ENCODE results near the gene FAM50A.
"Not testable (repeated sequence)": the region's sequence is repeated elsewhere in the genome, so short reads cannot be mapped to it uniquely, and the experiment has no call there.

Gene FAM50A

GRCh38 chrX:154489182-154489581, 45.2 kb downstream of the FAM50A start:
- DNase-seq (ENCODE audit: low spot score), result no peak
- TF ChIP-seq CTCF (IDR thresholded peaks at IDR 0.05; ENCODE audit: borderline replicate concordance, control extremely low read depth, extremely low read depth, insufficient read depth, missing control alignments), result no peak
- in situ Hi-C loops (cut with MboI; ENCODE audit: low sequenced_read_pairs, unreplicated experiment), result no loop called here

- no peak for TF ChIP-seq CTCF (IDR thresholded peaks at IDR 0.05; ENCODE audit: borderline replicate concordance, control extremely low read depth, extremely low read depth, insufficient read depth, missing control alignments)
- in situ Hi-C loops (cut with MboI; ENCODE audit: low sequenced_read_pairs, unreplicated experiment), result no loop called here
- DNase-seq (ENCODE audit: low spot score), result no peak
Measured at GRCh38 chrX:154490021-154490413, 46.1 kb downstream of the FAM50A start.

GRCh38 chrX:154490414-154491083, 46.6 kb downstream of the FAM50A start, which contains the start of gene SLC10A3:
SLC10A3 (minus strand) TSS chrX:154490629; CDS start chrX:154488940, 1,689 bp downstream.
- in situ Hi-C loops (cut with MboI; ENCODE audit: low sequenced_read_pairs, unreplicated experiment), result no loop called here
- peak; percentile 93 for DNase-seq (ENCODE audit: low spot score)
- no peak for TF ChIP-seq CTCF (IDR thresholded peaks at IDR 0.05; ENCODE audit: borderline replicate concordance, control extremely low read depth, extremely low read depth, insufficient read depth, missing control alignments)

- in situ Hi-C loops (cut with MboI; ENCODE audit: low sequenced_read_pairs, unreplicated experiment), result no loop called here
- DNase-seq (ENCODE audit: low spot score), result no peak
- no peak for TF ChIP-seq CTCF (IDR thresholded peaks at IDR 0.05; ENCODE audit: borderline replicate concordance, control extremely low read depth, extremely low read depth, insufficient read depth, missing control alignments)
Measured at GRCh38 chrX:154494715-154495114, 50.8 kb downstream of the FAM50A start.

- in situ Hi-C loops (cut with MboI; ENCODE audit: low sequenced_read_pairs, unreplicated experiment), result no loop called here
- no peak for DNase-seq (ENCODE audit: low spot score)
- no peak for TF ChIP-seq CTCF (IDR thresholded peaks at IDR 0.05; ENCODE audit: borderline replicate concordance, control extremely low read depth, extremely low read depth, insufficient read depth, missing control alignments)
Measured at GRCh38 chrX:154495472-154495922, 51.6 kb downstream of the FAM50A start.

- DNase-seq (ENCODE audit: low spot score); in situ Hi-C loops (cut with MboI; ENCODE audit: low sequenced_read_pairs, unreplicated experiment): not testable (repeated sequence)
Measured at GRCh38 chrX:154496591-154497137, 52.7 kb downstream of the FAM50A start.

Measured in GM13976 (cell line).